HG03469 (cell line): ENCODE measurements around the gene UNC93A.
A peak's percentile ranks its signal among the peaks of the same experiment; 100 is the strongest.
"Not testable (repeated sequence)": the region's sequence is repeated elsewhere in the genome, so short reads cannot be mapped to it uniquely, and the experiment has no call there.

Experiments used
- ATAC-seq: cut with Tn5 transposase; IDR thresholded peaks from one replicate; pipeline ENCODE4 v1.9.1; 2021; ENCODE audit warnings: mild to moderate bottlenecking, moderate library complexity, moderate number of reproducible peaks; ENCODE audit not compliant: unreplicated experiment

The UNC93A gene

GRCh38 chr6:167270499-167271311, 20.4 kb upstream of the UNC93A start:
- no peak for ATAC-seq

- no peak for ATAC-seq
Measured at GRCh38 chr6:167272151-167272550, 19.0 kb upstream of the UNC93A start.

DNA sequence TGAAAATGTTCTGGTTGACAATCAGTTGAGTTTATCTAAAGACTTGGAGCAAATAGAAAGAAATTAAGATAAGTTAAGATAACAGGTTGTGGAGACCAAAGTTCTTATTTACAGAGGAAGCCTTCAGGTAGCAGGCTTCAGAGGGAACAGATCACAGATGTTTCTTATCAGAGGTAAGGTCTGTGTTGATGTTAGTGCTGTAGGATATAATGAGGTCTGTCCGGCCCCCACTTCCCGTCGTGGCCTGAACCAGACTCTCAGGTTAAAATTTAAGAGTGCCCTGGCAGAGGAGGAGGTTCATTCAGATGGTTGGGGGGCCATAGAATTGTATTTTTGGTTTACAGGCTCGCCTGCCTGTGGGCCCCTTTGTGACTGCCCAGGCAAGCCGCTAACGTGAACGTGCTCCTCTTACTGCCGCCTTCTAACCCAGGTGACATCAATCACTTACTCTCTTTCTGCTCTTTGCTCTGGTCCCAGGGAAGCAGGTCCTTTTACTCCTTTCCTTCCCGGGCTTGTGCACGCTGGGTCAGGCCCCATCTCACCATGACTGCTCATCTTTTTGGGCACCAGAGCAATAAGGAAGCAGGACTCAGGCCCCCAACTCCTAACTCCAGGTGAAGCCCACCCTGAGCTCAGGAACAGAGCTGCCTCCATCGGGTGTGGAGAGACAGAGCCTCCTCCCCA, 18.3 kb upstream of the UNC93A start:
- ATAC-seq = no peak

GRCh38 chr6:167274270-167274669, 16.8 kb upstream of the UNC93A start:
- no peak for ATAC-seq

DNA sequence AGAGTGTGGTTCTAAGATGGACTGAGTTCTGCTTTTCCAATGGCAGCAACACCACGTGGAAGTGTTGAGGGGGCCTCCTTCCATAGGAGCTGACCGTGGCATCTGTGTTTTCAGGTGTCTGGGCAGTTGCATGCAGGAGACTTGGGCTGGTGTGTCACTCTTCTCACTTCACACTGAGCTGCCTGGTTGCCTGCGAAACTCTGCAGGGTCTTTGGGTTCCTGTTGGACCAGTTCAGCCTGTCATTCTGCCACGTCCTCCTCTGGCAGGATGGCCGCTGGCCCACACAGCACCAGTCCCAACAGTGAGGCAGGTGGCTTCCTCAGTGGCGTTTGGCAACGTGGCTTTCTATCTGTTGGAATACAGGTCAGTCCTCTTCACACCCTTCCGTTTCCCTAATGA, 16.1 kb upstream of the UNC93A start:
- ATAC-seq = no peak

DNA sequence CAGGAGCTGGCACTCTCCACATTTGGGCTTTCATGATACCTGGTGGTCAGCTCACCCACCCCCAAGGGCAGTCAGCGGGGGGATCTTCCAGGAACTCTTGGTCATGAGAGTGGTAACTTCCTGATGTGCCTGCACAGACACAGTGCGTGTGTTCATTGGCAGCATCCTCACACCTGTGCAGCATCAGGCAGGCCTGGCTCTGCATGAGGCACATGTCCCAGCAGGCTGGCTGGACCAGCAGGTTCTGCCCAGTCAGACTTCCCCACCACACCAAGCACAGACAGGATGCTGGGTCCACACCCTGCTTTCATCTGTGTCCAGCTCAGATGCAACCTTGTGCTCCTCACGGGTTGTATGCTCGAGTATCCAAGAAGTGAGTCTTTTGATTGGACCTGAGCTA, 15.7 kb upstream of the UNC93A start:
- ATAC-seq = no peak

DNA sequence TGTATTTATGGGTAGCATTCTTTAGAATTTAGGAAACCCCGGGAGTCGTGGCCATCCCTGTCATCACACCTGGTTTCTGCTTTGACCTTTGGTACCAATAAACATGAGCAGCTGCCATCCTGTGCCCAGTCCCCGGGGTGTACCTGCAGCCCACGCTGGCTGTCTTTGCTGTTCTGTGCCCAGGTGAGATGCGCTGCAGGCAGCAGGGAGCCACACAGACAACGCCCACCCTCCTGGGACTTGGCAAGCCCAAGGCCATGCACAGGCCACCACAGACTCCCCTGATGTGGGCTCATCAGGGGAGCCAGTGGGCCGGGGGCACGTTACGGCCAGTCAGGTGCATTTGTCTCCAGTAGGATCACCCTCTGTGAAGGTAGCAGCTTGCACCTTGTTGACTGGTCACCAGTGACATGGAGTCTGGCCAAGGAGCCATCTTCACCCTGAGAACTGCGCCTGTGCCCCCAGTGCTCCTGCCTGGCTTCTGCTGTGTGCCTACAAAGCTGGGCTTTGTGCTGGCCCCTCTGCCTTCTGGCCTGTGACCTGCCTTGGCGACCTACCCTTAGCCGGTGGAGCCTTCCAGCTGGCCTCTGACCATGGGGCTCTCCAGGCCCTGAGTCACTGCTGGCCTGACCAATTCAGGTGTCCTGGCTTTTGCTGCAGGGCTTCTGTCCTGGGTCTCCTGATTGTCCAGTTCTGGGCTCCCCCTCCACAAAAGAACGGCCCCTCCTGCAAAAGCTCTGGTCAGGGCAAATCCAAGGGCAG, 14.2 kb upstream of the UNC93A start:
- no peak for ATAC-seq

DNA sequence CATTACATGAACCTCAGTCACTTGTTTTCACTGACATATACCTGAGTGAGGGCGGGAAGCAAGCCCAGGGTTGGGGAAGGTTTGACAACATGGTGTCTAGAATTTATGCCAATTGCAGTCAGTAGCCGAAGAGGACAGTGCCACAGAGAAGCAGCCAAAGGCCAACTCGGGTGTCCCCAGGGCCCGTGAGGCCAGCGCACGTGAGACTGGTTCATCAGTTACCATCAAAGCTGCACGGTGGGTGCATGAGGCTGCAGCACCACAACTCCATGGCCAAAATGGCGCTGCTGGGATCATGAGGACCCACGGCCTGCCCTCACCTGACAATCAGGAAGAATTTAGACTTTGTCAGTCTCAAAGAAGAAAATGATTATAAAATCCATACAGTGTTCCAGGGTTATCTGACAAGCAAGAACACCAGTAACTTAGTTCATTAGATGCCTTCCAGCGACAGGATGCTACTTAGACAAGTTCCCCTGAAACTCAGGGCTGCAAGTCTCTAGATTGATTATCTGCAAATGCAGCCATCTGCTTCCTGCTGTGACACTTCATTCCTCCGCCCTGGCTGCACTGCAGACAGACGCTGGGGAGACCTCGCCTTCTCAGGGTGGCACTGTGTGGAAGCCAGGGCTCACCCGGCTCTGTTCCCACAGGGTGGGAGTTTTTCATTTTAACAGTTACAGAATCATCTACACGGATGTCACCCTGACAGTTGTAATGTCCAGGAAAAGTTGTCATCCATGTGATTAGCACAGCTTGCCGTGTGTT, 12.8 kb upstream of the UNC93A start:
- ATAC-seq = not testable (repeated sequence)

- no peak for ATAC-seq
Measured at GRCh38 chr6:167279766-167280446, 11.2 kb upstream of the UNC93A start.

DNA sequence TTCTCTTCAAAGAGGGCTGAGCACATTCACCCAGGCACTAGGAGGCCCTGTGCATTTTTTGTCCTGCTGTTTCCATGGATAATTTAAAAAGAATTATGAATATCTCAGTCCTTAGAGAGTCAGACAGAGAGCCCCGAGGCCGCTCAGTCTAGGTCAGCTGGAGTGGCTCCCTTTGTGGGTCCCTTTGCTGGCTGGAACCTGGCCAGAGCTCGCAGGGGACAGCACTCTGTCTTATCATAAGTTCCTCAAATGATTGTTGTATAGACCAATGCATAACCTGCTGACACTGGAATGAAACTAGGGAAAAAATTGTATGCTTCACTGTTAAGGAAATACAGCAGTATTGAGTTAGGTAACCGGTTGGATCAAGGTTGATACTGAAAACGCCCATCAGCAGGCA, 10.6 kb upstream of the UNC93A start:
- not testable (repeated sequence) for ATAC-seq

DNA sequence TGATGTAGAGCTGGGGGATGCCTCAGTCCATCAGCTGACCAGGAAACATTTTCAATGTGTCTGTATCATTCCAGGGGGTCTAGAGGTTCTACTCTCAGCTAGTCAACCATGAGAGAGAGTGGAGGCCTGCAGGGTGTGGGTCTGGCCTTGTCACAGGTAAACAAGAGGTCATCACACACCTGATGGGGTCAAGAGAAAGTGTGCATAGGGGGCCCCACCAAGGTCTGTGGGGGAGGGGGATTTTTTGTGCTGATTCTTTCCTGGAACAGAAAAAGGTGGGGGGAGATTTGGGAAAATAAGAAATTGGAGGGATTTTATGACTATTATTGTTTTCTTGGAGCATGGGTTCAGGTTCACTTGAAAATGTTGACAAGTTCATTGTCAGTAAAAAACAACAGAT, 8.9 kb upstream of the UNC93A start:
- ATAC-seq = no peak

- not testable (repeated sequence) for ATAC-seq
Measured at GRCh38 chr6:167284565-167284964, 6.5 kb upstream of the UNC93A start.

- no peak for ATAC-seq
Measured at GRCh38 chr6:167285077-167285770, 5.9 kb upstream of the UNC93A start.

GRCh38 chr6:167287513-167288048, 3.5 kb upstream of the UNC93A start:
- no peak for ATAC-seq

DNA sequence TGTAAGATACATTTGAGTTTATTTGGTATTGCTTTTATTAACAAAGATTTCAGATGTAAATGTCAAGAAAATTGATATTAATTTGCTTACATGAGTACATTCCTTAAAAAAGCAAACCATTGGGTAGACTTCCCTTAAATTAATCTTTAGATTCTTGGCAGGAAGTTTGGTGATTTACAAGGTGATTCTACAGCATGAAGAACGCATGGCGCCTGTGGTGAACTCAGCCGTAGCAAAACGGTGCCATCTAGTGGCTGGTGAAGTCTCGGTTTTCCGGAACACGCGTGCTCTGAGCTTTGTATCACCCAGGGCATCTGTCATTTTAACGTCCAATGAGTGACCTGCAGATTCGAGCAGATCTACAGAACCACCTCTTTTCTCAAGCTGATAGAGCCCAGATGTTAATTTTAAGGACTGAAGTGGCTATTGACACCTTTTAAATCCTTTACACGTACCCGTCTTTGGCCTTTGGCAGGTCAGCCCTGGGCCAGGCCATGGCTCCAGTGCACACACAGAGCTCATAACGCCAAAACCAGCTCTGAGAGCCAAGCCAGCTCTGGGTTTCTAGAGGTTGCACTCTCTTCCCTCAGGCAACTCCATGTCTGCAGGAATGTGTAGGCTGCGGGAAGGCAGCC, 2.4 kb upstream of the UNC93A start:
- peak; percentile 74 for ATAC-seq

DNA sequence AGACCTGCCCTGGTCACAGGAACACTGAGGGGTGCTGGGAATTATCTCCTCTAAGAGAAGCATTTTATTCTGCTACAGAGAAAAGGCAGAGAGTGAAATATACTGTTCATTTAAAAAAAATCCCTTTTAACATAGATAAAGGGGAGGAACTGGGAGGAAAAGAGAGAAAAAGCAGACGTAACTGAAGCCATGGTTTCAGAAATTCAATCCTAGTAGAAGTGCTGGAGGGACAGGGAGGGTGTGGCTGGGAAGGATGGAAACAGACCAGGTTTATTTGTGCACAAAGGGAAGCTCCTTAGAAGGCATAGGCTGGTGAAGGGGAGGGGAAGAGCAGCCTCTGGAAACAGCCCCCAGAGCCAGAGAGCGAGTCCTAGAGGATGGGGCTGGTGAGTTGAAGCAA, 1.8 kb upstream of the UNC93A start:
- not testable (repeated sequence) for ATAC-seq

DNA sequence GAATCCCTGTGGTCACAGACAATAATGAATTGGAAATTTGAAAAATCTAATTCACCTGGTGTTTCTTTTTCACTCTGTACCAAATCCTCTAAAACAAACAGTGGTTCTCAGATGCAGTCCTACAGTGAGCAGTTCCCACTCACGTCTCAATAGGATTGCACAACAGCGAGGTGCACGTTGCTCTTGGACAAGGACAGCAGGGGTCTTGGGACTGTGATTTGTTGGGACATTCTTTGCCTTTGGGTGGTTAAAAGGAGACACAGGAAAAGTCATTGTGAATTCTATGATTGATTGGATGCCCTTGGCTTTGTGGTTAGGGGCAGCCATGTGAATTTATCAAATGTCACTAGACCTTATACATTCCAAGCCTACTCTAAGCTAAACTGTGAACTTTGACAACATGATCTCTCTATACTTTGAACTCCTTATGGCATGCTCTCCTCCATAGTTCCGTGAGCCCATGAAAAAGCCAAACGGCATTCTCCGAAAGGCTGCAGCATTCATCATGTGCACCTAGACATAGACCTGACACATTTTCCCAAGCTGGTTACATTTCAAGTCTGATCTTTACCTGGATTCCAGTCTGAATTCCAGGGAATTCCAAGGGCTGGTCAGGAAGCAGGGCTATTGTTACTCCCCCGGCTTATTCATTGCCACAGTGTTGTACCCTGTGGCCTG, 647 bp downstream of the UNC93A start:
- no peak for ATAC-seq

DNA sequence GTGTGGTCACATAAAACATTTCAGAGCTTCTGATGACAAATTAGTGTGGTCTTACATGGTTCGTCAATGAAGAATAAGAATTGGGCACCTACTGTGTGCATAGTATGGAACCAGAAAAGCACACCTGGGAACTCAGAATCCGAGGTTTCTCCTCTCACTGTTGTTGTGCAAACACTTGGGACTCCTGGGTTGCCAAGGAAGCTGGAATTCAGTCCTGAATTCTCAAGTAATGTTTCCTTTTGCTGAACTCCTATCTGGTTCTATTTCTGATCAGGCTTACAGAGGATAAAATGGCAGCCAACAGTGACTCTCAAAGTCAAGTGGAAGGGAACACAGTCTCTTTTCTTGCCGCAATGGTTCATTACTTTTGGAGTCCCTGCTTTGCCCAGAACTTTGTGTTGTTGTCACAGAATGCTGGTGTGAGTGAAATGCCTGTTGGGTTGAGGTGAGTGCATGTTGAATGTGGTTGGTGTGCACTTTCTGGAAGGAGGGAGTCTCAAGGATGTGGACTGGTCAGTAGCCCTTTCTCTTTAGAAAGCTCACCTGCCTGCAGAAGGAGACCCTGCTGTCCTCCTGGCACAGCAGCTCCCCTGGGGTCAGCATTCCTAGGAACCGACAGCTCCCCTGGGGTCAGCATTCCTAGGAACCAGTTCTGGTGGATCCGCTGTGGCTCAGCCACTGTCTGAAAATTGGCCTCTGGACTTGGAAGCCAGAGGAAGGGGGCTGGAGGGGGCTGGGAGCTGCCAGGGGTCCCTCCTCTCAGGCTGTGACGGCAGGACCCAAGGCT, 1.4 kb downstream of the UNC93A start:
- ATAC-seq = no peak
